Mesenchymal stem cell (in vitro differentiated cells and primary cell): Measurements from ENCODE around the gene POU2AF2.
"Not testable (repeated sequence)": the region's sequence is repeated elsewhere in the genome, so short reads cannot be mapped to it uniquely, and the experiment has no call there.

ENCODE experiments used
- DNase-seq: peaks from one replicate; pipeline ENCODE4 v3.0.0-alpha.2; 2013
- H2AFZ ChIP-seq: one replicate; pipeline ENCODE4 v1.6.1; 2013; ENCODE audit warnings: low read depth, mild to moderate bottlenecking, control low read depth, inconsistent platforms, low read length, moderate library complexity
- H2AK5ac ChIP-seq: 2 replicates; pipeline ENCODE4 v1.6.1; 2013; ENCODE audit warnings: low read length, moderate library complexity, mild to moderate bottlenecking, inconsistent platforms; ENCODE audit not compliant: severe bottlenecking
- H2BK120ac ChIP-seq: one replicate; pipeline ENCODE4 v1.6.1; 2013; ENCODE audit warnings: low read depth, mild to moderate bottlenecking, inconsistent platforms, low read length, moderate library complexity
- H2BK12ac ChIP-seq, 2 experiments: one replicate each; pipeline ENCODE4 v1.6.1; 2013; ENCODE audit warnings: inconsistent platforms in 2 of 2, low read length in 2 of 2, mild to moderate bottlenecking in 2 of 2, moderate library complexity in 2 of 2, control low read depth in 1 of 2
- H2BK15ac ChIP-seq: one replicate; pipeline ENCODE4 v1.6.1; 2013; ENCODE audit warnings: mild to moderate bottlenecking, low read depth, inconsistent platforms; ENCODE audit not compliant: poor library complexity, severe bottlenecking
- H2BK5ac ChIP-seq: 2 replicates; pipeline ENCODE4 v1.6.1; 2013; ENCODE audit warnings: low read depth, mild to moderate bottlenecking, low read length, control low read depth, inconsistent platforms; ENCODE audit not compliant: poor library complexity, severe bottlenecking
- H3K14ac ChIP-seq, 2 experiments: one replicate each; pipeline ENCODE4 v1.6.1; 2013; ENCODE audit warnings: inconsistent platforms in 2 of 2, low read length in 2 of 2, control low read depth in 1 of 2, mild to moderate bottlenecking in 1 of 2, moderate library complexity in 1 of 2
- H3K18ac ChIP-seq, 2 experiments: one replicate each; pipeline ENCODE4 v1.6.1; 2013; ENCODE audit warnings: inconsistent platforms in 2 of 2, low read length in 2 of 2, control low read depth in 1 of 2, low read depth in 1 of 2, mild to moderate bottlenecking in 1 of 2
- H3K23ac ChIP-seq, 2 experiments: one replicate each; pipeline ENCODE4 v1.6.1; 2013; ENCODE audit warnings: inconsistent platforms in 2 of 2, low read length in 2 of 2, mild to moderate bottlenecking in 2 of 2, moderate library complexity in 2 of 2, control low read depth in 1 of 2
- H3K27ac ChIP-seq: 2 replicates; pipeline ENCODE4 v1.5.1; 2013; ENCODE audit warnings: mild to moderate bottlenecking, moderate library complexity, low read length, control low read depth, inconsistent platforms; ENCODE audit not compliant: poor library complexity, severe bottlenecking
- H3K27me3 ChIP-seq, 2 experiments: 2 replicates each; pipeline versions ENCODE4 v1.6.1 to v1.7.0; 2013; ENCODE audit warnings: low read length in 2 of 2, mild to moderate bottlenecking in 2 of 2, moderate library complexity in 2 of 2, control low read depth in 1 of 2, inconsistent platforms in 1 of 2; ENCODE audit not compliant: control insufficient read depth in 1 of 2, insufficient read depth in 1 of 2
- H3K36me3 ChIP-seq, 2 experiments: 2 replicates each; pipeline versions ENCODE4 v1.6.1 to v1.7.0; 2013; ENCODE audit warnings: low read length in 2 of 2, control low read depth in 1 of 2, inconsistent platforms in 1 of 2, low read depth in 1 of 2, mild to moderate bottlenecking in 1 of 2; ENCODE audit not compliant: insufficient read depth in 2 of 2, control insufficient read depth in 1 of 2
- H3K4ac ChIP-seq, 2 experiments: one replicate each; pipeline ENCODE4 v1.6.1; 2013; ENCODE audit warnings: inconsistent platforms in 2 of 2, low read length in 2 of 2, mild to moderate bottlenecking in 2 of 2, moderate library complexity in 2 of 2, control low read depth in 1 of 2, low read depth in 1 of 2
- H3K4me1 ChIP-seq: 2 replicates; pipeline ENCODE4 v1.6.1; 2013; ENCODE audit warnings: low read depth, low read length, control low read depth; ENCODE audit not compliant: control insufficient read depth, insufficient read depth
- H3K4me2 ChIP-seq: 2 replicates; pipeline ENCODE4 v1.6.1; 2013; ENCODE audit warnings: low read length, mild to moderate bottlenecking, inconsistent platforms; ENCODE audit not compliant: poor library complexity, severe bottlenecking
- H3K4me3 ChIP-seq, 2 experiments: 2 replicates each; pipeline versions ENCODE4 v1.5.1 to v1.7.0; 2013; ENCODE audit warnings: low read length in 2 of 2, mild to moderate bottlenecking in 2 of 2, control low read depth in 1 of 2, low read depth in 1 of 2; ENCODE audit not compliant: insufficient read depth in 1 of 2
- H3K79me1 ChIP-seq: replicated peaks from 2 replicates; pipeline ENCODE4 v1.6.1; 2013; ENCODE audit warnings: mild to moderate bottlenecking, control low read depth, low read length, inconsistent platforms; ENCODE audit not compliant: poor library complexity, severe bottlenecking
- H3K9ac ChIP-seq: 2 replicates; pipeline ENCODE4 v1.7.0; 2013; ENCODE audit warnings: mild to moderate bottlenecking, low read length, moderate library complexity
- H3K9me3 ChIP-seq: 2 replicates; pipeline ENCODE4 v1.7.0; 2013; ENCODE audit warnings: mild to moderate bottlenecking, low read length; ENCODE audit not compliant: control insufficient read depth
- H4K8ac ChIP-seq: one replicate; pipeline ENCODE4 v1.6.1; 2013; ENCODE audit warnings: inconsistent platforms, mild to moderate bottlenecking, low read length, moderate library complexity
- H4K91ac ChIP-seq: one replicate; pipeline ENCODE4 v1.6.1; 2013; ENCODE audit warnings: mild to moderate bottlenecking, low read length, inconsistent platforms
- WGBS: methylation state at CpG from one replicate; pipeline ENCODE4 v1.1.7; 2013; ENCODE audit warnings: mixed read lengths; 5-methylcytosine and 5-hydroxymethylcytosine counted together

The POU2AF2 gene

GRCh38 chr11:111260811-111261210, 15.3 kb downstream of the POU2AF2 start:
- no peak overlapping the region for H3K27ac ChIP-seq
- no peak overlapping the region for H2AK5ac ChIP-seq
- no peaks in the 10 kb centered on the region for H3K79me1 ChIP-seq
- H3K9ac ChIP-seq: no peak overlapping the region
- 92% methylated on average over 4 of the region's 4 CpGs for WGBS
- H3K4me2 ChIP-seq: no peak overlapping the region
- no peak overlapping the region for H3K4ac ChIP-seq
- no peak overlapping the region for H2BK5ac ChIP-seq
- H2BK12ac ChIP-seq: no peak overlapping the region
- H3K27me3 ChIP-seq: peaks cover 0 to 4% of the 10 kb centered on the region in 2 experiments
- no peak overlapping the region for H3K4me3 ChIP-seq
- H3K9me3 ChIP-seq: no peaks in the 10 kb centered on the region
- H3K4me1 ChIP-seq: no peaks in the 10 kb centered on the region
- H3K23ac ChIP-seq: no peak overlapping the region
- no peak overlapping the region for H2BK120ac ChIP-seq
- H4K8ac ChIP-seq: no peak overlapping the region
- no peak overlapping the region for H2AFZ ChIP-seq
- no peak overlapping the region for H2BK15ac ChIP-seq
- no peak overlapping the region for H4K91ac ChIP-seq
- no peak for DNase-seq
- H3K36me3 ChIP-seq: no peaks in the 10 kb centered on the region
- no peak overlapping the region for H3K14ac ChIP-seq
- no peak overlapping the region for H3K18ac ChIP-seq

- H2BK5ac ChIP-seq: no peak overlapping the region
- no peaks in the 10 kb centered on the region for H3K4me1 ChIP-seq
- H3K36me3 ChIP-seq: no peaks in the 10 kb centered on the region
- H2BK120ac ChIP-seq: no peak overlapping the region
- no peak overlapping the region for H2AK5ac ChIP-seq
- 69% methylated on average over 1 of the region's 1 CpG for WGBS
- no peak overlapping the region for H4K8ac ChIP-seq
- H3K79me1 ChIP-seq: no peaks in the 10 kb centered on the region
- no peak for DNase-seq
- H3K27me3 ChIP-seq: peaks cover 0 to 4% of the 10 kb centered on the region in 2 experiments
- H3K23ac ChIP-seq: no peak overlapping the region
- H3K4me3 ChIP-seq: no peak overlapping the region
- H3K14ac ChIP-seq: no peak overlapping the region
- no peak overlapping the region for H3K27ac ChIP-seq
- no peak overlapping the region for H2BK15ac ChIP-seq
- no peak overlapping the region for H2AFZ ChIP-seq
- no peak overlapping the region for H3K4ac ChIP-seq
- H2BK12ac ChIP-seq: no peak overlapping the region
- H3K4me2 ChIP-seq: no peak overlapping the region
- no peak overlapping the region for H3K18ac ChIP-seq
- H3K9ac ChIP-seq: no peak overlapping the region
- H3K9me3 ChIP-seq: no peaks in the 10 kb centered on the region
- H4K91ac ChIP-seq: no peak overlapping the region
These were observed 19.1 kb downstream of the POU2AF2 start for GRCh38 chr11:111264646-111265045.

GRCh38 chr11:111265421-111265820, 19.9 kb downstream of the POU2AF2 start:
- Histone ChIP-seq H3K27me3 (peaks cover 0 to 4% of the 10 kb centered on the region in 2 experiments), H2BK120ac (no peak overlapping the region), H3K9ac (no peak overlapping the region), H4K91ac (no peak overlapping the region), H3K27ac (no peak overlapping the region), H2BK15ac (no peak overlapping the region), H2AK5ac (no peak overlapping the region), H3K4me3 (no peak overlapping the region), H2BK5ac (no peak overlapping the region), H3K36me3 (no peaks in the 10 kb centered on the region), H2BK12ac (no peak overlapping the region), H3K18ac (no peak overlapping the region), H2AFZ (no peak overlapping the region), H3K4ac (no peak overlapping the region), H4K8ac (no peak overlapping the region), H3K14ac (no peak overlapping the region), H3K23ac (no peak overlapping the region), H3K79me1 (no peaks in the 10 kb centered on the region), H3K4me1 (no peaks in the 10 kb centered on the region), H3K9me3 (no peaks in the 10 kb centered on the region), H3K4me2 (no peak overlapping the region)
- WGBS: 85% methylated on average over 2 of the region's 2 CpGs
- no peak for DNase-seq

- H2BK120ac ChIP-seq, H3K9me3 ChIP-seq, H3K79me1 ChIP-seq, H2BK15ac ChIP-seq, H3K36me3 ChIP-seq, H2AFZ ChIP-seq, H2BK5ac ChIP-seq, H3K18ac ChIP-seq, H2AK5ac ChIP-seq, H3K9ac ChIP-seq, H3K4ac ChIP-seq, H3K4me1 ChIP-seq, H3K23ac ChIP-seq, H3K4me2 ChIP-seq, DNase-seq, H4K8ac ChIP-seq, H3K27me3 ChIP-seq, H3K14ac ChIP-seq, H4K91ac ChIP-seq, H2BK12ac ChIP-seq, H3K27ac ChIP-seq, H3K4me3 ChIP-seq: not testable (repeated sequence)
- 100% methylated on average over 3 of the region's 4 CpGs for WGBS
These were observed 22.8 kb downstream of the POU2AF2 start for GRCh38 chr11:111268303-111268702.
